Activated CD8-positive, alpha-beta memory T cell treated with anti-CD3 and anti-CD28 coated beads for 4 hours (primary cell): Measurements from ENCODE around the gene ATP5MC3.
"Not testable (repeated sequence)": the region's sequence is repeated elsewhere in the genome, so short reads cannot be mapped to it uniquely, and the experiment has no call there.

Source experiments
- DNase-seq, 2 donors: peaks; one replicate each; pipeline ENCODE4 v3.0.0-alpha.2; 2020; ENCODE audit warnings: low read depth in 2 of 2

The ATP5MC3 gene

GRCh38 chr2:175181104-175181876 is at the start of gene ATP5MC3:
ATP5MC3 (minus strand) TSS chr2:175181710; CDS start chr2:175181393, 317 bp downstream.
- peak; percentile 76 to 87 for DNase-seq

- DNase-seq, result not testable (repeated sequence)
Observed at GRCh38 chr2:175228601-175229000, 47.1 kb upstream of the ATP5MC3 start.

- no peak for DNase-seq
Observed at GRCh38 chr2:175228179-175228578, 46.7 kb upstream of the ATP5MC3 start.

- DNase-seq, result no peak
Observed at GRCh38 chr2:175227393-175227792, 45.9 kb upstream of the ATP5MC3 start.

GRCh38 chr2:175220075-175220474 is 38.6 kb upstream of the ATP5MC3 start:
- DNase-seq, result no peak

- DNase-seq, result no peak
Observed at GRCh38 chr2:175218551-175218950, 37.0 kb upstream of the ATP5MC3 start.

- no peak for DNase-seq
Observed at GRCh38 chr2:175207741-175208438, 26.4 kb upstream of the ATP5MC3 start.

DNA sequence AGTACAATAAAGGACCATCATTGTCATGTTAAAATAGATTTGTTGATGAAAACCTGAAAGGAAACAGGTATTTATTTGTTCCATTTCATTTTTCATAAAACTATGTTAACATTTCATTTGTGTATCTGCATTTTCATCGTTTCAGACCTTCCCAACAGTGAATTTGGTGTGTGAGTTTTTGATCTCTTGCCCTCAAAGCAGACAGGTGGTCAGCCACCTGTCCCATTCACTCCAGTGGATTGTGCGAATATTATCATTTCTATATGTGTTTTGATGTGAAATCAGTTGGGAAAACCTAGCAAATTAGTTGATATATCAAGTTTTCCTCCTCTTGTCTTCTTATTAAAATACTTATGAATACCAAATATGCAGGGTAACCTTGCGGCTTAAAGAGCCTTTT is 25.4 kb upstream of the ATP5MC3 start:
- DNase-seq, result no peak

DNA sequence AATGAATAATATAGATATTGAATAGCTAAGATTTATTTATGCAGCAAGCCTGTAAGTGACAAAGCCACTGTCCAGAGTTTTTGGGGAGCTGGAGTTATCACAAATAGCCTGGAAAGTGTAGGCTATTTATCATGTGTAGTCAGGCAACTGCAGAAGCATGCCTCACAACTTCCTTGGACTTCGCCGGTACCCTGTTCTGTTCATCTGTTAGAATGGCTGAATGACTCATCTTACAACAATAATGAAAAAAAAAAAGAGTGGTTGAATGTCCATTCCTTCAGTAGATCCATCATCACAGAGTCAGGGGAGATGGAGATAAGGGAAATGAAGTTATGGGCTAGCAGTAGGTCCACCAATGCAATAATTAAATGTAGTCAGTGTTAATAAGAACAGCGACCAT is 24.0 kb upstream of the ATP5MC3 start:
- no peak for DNase-seq

DNA sequence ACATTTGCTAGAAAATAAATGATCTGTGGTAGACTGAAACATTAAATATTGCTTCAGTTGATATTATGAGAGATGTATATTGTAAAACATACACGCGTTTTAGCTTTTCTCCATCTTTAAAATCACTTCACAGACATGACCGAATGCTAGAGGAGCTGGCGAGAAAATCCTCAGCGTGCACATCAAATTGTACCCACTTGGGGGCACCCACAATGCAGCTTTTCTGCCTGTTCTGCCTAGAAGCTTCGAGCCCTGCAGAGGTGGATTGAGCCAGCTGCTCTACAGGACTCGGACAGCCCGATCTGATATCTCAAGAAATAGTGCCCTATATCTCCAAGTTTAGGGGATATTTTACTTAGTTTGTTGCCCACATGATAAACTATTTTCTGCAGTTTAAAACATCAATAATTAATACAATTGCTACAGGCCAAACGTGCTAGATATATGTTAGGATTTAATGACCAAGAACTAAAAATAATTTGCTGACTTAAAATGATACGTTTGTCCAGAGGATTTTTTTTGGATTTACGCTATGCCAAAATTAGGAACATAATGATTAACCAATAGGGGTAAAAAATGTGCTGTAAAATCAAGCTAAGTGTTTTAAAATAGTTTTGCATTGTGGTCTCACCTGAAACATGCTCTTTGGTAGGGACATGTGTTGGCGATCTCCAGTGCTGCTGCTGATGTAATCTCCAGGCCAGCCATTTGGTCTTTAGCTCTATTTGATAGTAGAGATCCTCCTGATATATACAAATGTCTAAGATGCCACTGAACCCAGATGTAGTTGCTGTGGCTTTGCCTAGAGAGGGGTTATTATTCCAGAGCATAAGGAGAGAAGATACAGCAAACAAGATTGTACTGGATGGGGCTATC is 22.3 kb upstream of the ATP5MC3 start:
- peak in 1 of 2 donors; percentile 13 for DNase-seq

DNA sequence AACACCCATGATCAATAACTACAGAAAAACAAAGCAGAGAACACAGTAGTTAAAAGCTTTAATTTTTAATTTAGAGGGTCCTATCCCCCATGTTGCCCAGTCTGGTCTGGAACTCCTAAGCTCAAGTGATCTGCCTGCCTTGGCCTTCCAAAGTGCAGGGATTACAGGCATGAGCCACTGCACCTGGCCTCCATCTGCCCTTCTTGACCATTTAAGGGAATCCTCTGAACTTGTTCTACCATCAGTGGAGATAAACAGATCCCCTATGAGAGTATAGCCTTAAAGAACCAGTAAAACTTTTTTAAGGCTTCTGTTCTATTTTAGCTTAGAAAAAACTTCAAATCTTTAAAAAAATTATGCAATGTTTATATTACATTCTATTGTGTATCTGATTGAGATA is 13.5 kb upstream of the ATP5MC3 start:
- DNase-seq, result no peak

- DNase-seq, result no peak
Observed at GRCh38 chr2:175188761-175189160, 7.3 kb upstream of the ATP5MC3 start.

DNA sequence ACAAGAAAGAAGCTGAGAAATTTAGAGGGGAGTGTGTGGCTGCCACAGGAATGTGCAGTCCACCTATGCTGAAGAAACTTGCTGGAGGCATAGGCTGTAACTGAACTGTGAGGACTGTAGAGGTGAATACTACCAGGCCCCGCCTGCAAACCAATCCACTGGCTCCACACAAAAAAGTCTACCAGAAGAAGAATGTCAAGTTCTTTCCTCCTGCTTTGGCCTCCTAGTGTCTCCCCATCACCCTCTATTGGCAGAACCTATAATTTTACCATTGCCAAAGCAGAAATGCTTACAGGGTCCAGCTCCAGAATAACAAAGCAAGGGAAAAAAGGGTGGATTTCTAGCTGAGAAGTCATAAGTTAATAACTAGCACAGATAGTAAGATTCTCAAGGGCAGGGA is 5.9 kb upstream of the ATP5MC3 start:
- DNase-seq, result no peak

DNA sequence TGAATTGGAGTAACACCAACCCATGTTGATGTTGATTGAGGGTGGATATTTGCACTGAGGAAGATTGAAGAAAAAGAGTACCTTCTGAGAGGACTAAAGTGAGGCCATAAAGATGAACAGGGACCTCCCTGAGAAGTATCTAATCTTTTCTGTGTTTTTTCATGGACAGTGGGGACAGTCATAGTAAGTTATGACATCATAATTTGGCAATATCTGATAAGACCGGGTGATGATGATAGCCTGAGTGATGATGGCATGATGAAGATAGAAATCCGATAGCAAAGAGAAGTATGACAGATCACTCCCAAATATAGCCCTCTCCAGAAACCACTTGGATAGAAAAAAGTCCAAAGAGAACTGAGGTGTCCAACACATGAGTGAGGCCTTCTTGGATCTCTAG is 2.2 kb upstream of the ATP5MC3 start:
- DNase-seq, result no peak

DNA sequence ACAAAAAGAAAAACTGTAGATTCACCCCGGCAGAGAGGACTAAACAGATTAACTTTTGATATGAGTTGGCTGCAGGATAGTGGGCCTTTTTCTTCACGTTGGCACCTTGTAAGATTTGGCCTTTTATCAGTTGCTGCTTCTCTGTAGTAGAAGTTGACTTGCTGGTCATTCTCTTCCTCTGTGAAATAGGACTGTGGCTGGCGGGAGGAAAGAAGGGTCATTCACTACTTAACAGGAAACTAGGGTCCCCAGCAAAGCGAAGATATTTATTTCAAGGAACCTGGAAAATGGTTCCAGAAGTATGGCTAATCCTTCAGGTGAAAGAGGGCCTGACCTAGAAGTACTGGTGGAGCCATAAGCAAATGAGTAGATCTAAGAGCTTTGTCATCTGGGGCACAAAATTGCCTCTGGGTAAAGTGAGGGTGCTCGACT is 383 bp upstream of the ATP5MC3 start:
- no peak for DNase-seq

- peak; percentile 22 to 24 for DNase-seq
Observed at GRCh38 chr2:175180701-175181103, 808 bp downstream of the ATP5MC3 start.

DNA sequence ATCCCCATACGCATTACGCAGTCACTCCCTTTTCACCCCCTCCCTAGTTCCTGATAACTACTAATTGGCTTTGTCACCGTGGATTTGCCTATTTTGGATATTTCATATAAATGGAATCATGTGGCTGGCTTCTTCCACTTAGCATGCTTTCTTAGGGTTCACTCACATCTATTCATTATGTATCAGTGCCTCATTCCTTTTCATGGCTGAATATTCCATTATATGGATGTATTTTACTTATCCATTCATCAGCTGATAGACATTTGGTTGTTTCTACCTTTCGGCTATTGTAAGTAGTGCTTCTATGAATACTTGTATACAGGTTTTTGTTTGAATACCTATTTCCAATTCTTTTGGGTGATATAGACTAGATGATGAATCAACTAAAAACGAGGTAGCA is 4.9 kb downstream of the ATP5MC3 start:
- no peak for DNase-seq

GRCh38 chr2:175175896-175176295 is 5.6 kb downstream of the ATP5MC3 start:
- no peak for DNase-seq

DNA sequence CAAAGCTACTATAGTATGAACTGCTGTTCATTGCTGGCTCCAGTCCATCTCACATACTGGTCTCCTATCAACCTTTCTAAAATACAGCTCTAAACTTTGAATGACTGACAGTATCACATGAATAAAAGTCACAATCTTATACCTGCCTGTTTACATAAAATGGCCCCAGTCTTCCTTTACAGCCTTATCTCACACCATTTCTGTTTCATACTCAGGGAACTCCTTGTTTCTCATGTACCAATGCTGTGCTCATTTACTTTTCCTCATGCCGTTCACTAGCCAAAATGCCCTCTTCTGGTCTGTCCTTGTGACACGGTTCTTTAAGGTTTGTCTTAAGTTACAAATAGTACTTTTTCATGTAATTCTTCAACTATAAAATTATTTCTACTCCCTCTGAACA is 6.2 kb downstream of the ATP5MC3 start:
- DNase-seq, result no peak

GRCh38 chr2:175170659-175171304 is 10.7 kb downstream of the ATP5MC3 start:
- no peak for DNase-seq

DNA sequence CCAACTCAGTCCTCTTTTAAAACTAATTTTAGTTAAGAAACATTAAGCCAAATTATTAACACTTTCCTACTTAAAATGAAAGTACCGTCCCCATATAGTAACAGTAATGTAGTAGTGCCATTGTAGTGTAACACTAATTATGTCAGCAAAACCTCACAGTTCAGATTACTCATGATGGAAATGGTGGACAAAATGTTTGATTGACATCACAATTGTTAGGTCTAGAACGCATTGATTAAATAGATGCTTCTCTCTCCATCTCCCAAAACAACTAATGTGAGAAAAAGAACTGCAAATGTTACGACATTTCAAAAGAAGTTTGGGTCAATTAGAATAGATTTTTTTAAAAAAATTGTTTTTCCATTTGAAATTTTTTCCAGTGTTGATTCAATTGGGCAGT is 12.3 kb downstream of the ATP5MC3 start:
- DNase-seq, result no peak

- no peak for DNase-seq
Observed at GRCh38 chr2:175168564-175168945, 13.0 kb downstream of the ATP5MC3 start.
